Right atrium auricular region (tissue), 2 donors: Measurements from ENCODE around the gene CLIC5. TPM values are rescaled to one million over a fixed set of nuclear protein-coding genes. Genes with fewer than 3 reads are reported as not detected.

Experiments
- DNase-seq: peaks from one replicate; pipeline ENCODE4 v3.0.0-alpha.2; 2019; ENCODE audit warnings: low spot score
- H3K27ac ChIP-seq, 2 donors: fragments of 200-600 bp; sonication (generic); 1 replicate in 1 of 2; 2 replicates in 1 of 2; pipeline ENCODE4 v1.5.1; 2016 to 2019
- H3K27me3 ChIP-seq, 2 donors: fragments of 200-600 bp; sonication (generic); one replicate each; pipeline versions ENCODE4 v1.5.1 to v1.6.0; 2017 to 2019
- H3K36me3 ChIP-seq: fragments of 200-600 bp; sonication (generic); one replicate; pipeline ENCODE4 v1.5.1; 2016
- H3K4me1 ChIP-seq, 2 donors: fragments of 200-600 bp; sonication (generic); one replicate each; pipeline versions ENCODE4 v1.5.1 to v1.6.0; 2017 to 2019
- H3K4me3 ChIP-seq, 2 donors: fragments of 200-600 bp; sonication (generic); 1 replicate in 1 of 2; 2 replicates in 1 of 2; pipeline ENCODE4 v1.5.1; 2017 to 2019; ENCODE audit warnings: mild to moderate bottlenecking in 1 of 2, moderate library complexity in 1 of 2
- H3K9me3 ChIP-seq, 2 donors: fragments of 200-600 bp; sonication (generic); one replicate each; pipeline ENCODE4 v1.5.1; 2019
- total RNA-seq, 2 donors: library from RNA; depleted of rRNA; stranded (reverse); fragments of >200 nt; gene quantifications; one replicate each; pipeline ENCODE4 v1.1.0, GENCODE V29; 2016
- TF ChIP-seq, protein P1 (sequence below), 2 donors: fragments of 200-600 bp; sonication (generic); IDR thresholded peaks; one replicate each; pipeline ENCODE4 v1.5.1; 2019; ENCODE audit warnings: antibody characterized with exemption in 2 of 2

The CLIC5 gene
- total RNA-seq, 2 donors from 2014 or later = 99.8 to 114 TPM

DNA sequence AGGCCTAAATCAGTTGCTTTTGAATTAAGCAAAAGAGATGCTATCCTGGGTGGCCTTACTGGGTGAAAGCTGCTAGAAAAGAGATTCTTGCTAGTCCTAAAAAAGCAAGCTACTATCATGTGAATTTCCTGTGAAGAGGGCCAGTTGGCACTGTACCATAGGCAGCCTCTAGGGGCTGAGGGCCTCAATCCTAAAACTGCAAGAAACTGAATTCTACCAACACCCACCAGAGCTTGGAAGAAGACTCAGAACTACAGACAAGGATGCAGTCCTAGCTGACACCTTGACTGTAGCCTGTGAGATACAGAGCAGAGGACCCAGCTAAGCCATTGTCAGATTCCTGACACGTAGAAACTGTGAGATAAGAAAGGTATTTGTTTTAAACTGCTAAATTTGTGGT lies 24.5 kb downstream of the CLIC5 start:
- Histone ChIP-seq H3K36me3 (no peaks in the 10 kb centered on the region), H3K27ac (peak overlapping the region in 1 of 2 donors; percentile 7), H3K4me3 (no peak overlapping the region), H3K4me1 (peaks cover 0 to 63% of the 10 kb centered on the region in 2 donors), H3K9me3 (no peaks in the 10 kb centered on the region), H3K27me3 (no peaks in the 10 kb centered on the region)
- no peak for DNase-seq
- TF ChIP-seq, protein P1, sequence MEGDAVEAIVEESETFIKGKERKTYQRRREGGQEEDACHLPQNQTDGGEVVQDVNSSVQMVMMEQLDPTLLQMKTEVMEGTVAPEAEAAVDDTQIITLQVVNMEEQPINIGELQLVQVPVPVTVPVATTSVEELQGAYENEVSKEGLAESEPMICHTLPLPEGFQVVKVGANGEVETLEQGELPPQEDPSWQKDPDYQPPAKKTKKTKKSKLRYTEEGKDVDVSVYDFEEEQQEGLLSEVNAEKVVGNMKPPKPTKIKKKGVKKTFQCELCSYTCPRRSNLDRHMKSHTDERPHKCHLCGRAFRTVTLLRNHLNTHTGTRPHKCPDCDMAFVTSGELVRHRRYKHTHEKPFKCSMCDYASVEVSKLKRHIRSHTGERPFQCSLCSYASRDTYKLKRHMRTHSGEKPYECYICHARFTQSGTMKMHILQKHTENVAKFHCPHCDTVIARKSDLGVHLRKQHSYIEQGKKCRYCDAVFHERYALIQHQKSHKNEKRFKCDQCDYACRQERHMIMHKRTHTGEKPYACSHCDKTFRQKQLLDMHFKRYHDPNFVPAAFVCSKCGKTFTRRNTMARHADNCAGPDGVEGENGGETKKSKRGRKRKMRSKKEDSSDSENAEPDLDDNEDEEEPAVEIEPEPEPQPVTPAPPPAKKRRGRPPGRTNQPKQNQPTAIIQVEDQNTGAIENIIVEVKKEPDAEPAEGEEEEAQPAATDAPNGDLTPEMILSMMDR (IDR thresholded peaks at IDR 0.05) = no peak

DNA sequence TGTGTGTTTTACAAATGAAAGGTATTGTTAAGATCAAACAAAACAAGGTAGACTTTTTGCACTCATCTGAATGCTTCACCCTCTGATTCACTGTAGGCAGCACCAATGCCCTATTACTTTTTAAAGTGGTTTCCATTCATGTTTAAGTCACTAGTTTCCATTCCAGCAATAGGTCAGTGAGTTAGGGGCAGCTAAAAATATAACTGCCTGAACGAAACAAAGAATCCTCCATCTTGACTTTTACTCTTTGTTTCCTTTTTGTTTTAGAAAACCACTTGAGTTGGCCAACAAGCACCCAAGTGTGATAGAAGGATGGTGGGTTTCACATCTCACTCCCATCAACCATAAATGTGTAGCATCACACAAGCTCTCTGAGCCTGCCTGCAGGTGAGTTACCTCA lies 25.5 kb downstream of the CLIC5 start:
- H3K9me3 ChIP-seq = no peaks in the 10 kb centered on the region
- no peak for DNase-seq
- H3K27me3 ChIP-seq = no peaks in the 10 kb centered on the region
- TF ChIP-seq, protein P1 (IDR thresholded peaks at IDR 0.05) = no peak
- H3K4me3 ChIP-seq = no peak overlapping the region
- peaks cover 0 to 70% of the 10 kb centered on the region in 2 donors for H3K4me1 ChIP-seq
- peak overlapping the region; percentile 7 to 75 for H3K27ac ChIP-seq
- no peaks in the 10 kb centered on the region for H3K36me3 ChIP-seq

DNA sequence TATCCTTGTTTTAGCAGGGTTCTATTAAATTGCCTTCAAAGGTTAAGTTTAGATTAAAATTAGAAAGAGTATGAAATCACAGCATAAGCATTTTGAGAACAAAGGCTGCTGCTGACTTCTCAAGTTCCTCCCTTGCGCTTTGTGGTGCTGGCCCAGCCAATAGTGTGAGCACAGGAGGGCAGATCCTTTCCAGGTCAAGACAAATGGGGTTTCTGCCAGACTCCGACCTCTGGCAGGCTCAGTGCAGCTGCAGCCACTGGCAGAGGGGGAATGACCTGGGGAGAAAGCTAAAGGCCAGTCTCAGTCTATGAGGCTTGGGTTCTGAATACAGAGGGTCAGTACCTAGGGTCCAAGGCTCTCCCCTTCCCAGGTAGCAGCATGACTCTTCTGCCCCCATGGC lies 27.0 kb downstream of the CLIC5 start:
- peaks cover 0 to 69% of the 10 kb centered on the region in 2 donors for H3K4me1 ChIP-seq
- H3K9me3 ChIP-seq = no peaks in the 10 kb centered on the region
- H3K4me3 ChIP-seq = no peak overlapping the region
- TF ChIP-seq, protein P1 (IDR thresholded peaks at IDR 0.05) = no peak
- no peaks in the 10 kb centered on the region for H3K27me3 ChIP-seq
- no peak for DNase-seq
- no peaks in the 10 kb centered on the region for H3K36me3 ChIP-seq
- H3K27ac ChIP-seq = peak overlapping the region; percentile 75 to 89

DNA sequence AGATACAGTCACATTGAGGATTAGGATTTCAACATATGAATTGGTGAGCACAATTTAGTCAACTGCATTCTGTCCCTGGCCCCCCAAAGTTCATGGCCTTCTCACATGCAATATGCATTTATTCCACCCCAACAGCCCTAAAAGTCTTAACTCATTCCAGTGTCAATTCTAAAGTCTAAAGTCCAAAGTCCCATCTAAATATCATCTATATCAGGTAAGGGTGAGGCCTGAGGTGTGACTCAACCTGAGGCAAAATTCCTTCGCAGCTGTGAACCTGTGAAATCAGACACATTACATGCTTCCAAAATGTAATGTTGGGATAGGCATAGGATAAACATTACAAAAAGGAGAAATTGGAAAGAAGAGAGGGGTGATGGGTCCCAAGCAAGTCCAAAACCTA lies 27.8 kb downstream of the CLIC5 start:
- Histone ChIP-seq H3K27me3 (no peaks in the 10 kb centered on the region), H3K36me3 (no peaks in the 10 kb centered on the region), H3K9me3 (no peaks in the 10 kb centered on the region), H3K4me3 (no peak overlapping the region), H3K27ac (peak overlapping the region; percentile 75 to 89), H3K4me1 (peaks cover 0 to 69% of the 10 kb centered on the region in 2 donors)
- TF ChIP-seq, protein P1 (IDR thresholded peaks at IDR 0.05) = no peak
- DNase-seq = no peak

DNA sequence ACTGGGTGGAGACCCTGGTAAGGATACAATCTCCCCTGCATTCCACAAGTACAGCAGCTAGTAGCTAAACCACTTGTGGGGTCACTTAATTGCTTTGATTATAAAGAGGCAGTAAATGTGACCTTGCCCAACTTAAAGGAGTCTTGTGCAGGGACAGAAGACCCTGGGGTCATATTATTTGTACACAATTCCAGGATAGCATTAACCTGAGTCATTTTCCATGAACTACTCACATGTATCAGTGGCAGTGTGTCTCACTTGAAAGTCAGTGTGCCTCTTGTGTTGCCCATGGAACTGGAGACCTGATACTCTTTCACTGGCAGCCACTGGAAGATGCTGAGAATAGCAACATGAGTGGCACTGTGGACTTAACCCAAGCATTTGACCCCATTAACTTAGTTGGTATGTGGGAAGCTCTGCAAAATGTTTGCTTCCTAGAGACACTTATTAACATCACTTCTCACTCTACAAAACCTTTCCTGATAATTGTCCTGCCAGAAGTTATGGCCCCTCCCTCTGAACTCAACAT lies 28.9 kb downstream of the CLIC5 start:
- TF ChIP-seq, protein P1 (IDR thresholded peaks at IDR 0.05) = no peak
- Histone ChIP-seq H3K4me1 (peaks cover 0 to 63% of the 10 kb centered on the region in 2 donors), H3K9me3 (no peaks in the 10 kb centered on the region), H3K27ac (peak overlapping the region; percentile 75 to 89), H3K27me3 (no peaks in the 10 kb centered on the region), H3K4me3 (no peak overlapping the region), H3K36me3 (no peaks in the 10 kb centered on the region)
- DNase-seq = no peak
